SIG-M5 (cell line): Measurements from ENCODE around the gene WFDC2.
"Not testable (repeated sequence)": the region's sequence is repeated elsewhere in the genome, so short reads cannot be mapped to it uniquely, and the experiment has no call there.

ENCODE experiments used
- DNase-seq: peaks from one replicate; lab custom pipeline; 2025; lab: John Stamatoyannopoulos, UW

WFDC2 gene

DNA sequence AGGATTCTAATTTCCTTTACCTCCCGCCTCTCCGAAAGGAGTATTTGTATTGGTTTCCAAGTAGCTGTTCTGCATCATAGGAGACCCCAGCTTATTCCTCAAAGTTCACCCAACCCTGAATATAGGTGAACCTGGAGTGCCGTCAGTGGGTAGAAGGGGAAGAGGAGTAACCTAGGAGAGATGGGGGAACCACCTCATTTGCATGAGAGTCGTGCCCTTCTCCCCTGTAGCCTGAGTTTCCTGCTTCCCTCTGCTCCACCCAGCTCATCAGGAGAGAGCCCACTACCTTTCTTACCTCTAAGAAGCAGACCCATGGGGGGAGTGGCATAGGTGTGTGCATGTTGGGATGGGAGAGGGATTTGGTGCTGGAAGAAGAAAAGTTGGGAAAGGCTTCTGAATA, 17.3 kb upstream of the WFDC2 start:
- DNase-seq = no peak

DNA sequence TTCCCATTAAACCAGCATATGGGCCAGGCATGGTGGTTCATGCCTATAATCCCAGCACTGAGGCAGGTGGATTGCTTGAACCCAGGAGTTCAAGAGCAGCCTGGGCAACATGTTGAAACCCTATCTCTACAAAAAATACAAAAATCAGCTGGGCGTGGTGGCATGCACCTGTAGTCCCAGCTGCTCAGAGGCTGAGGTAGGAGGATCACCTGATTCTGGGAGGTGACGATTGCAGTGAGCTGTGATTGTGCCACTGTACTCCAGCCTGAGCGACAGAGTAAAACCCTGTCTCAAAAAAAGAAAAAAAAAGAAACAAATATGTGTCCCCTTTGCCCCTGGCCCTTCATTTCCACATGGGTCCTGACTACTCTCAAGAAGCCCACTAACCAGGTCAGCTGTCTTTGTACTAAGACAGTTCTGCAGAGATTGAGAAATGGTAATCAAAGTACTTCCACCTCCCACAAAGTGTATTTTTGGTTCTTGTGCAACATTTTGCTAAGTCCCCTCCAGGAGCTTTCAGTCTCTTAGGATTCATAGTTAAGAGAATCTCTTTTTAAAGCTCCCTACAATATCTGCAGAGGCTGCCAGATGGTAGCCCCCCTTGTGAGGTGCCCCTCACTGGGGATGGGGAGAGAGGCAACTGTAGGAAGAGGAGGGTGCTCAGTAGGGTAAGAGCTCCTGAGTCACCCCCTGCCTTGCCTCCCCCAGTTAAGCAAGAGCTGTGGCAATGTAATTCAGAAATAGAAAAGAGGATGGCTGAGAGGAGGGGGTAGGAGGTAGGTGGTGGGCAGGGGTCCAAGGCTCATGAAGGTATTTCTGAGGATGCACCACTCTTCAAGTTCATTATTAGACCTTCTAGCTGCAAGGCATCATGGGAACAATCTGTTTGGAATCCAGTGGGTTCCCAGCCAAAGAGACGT, 16.5 kb upstream of the WFDC2 start:
- peak; percentile 6 for DNase-seq

DNA sequence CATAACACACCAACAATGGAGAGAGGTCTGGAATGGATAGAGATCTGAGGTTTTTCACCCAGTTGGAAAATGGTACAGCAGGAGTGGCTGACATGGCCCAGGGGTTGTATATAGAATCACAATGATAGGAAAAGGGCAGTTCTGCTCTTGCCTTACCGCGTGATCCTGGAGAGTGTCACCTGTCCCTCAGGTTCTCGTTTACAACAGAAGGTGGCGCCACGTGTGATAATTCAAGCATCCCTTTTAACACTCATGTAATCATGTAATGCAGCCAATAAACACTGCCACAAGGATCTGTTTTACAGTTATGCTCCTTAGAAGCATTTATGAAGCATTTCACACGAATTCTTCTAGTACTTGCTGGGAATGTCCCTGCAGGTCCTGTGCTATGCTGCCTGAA, 12.9 kb upstream of the WFDC2 start:
- no peak for DNase-seq

DNA sequence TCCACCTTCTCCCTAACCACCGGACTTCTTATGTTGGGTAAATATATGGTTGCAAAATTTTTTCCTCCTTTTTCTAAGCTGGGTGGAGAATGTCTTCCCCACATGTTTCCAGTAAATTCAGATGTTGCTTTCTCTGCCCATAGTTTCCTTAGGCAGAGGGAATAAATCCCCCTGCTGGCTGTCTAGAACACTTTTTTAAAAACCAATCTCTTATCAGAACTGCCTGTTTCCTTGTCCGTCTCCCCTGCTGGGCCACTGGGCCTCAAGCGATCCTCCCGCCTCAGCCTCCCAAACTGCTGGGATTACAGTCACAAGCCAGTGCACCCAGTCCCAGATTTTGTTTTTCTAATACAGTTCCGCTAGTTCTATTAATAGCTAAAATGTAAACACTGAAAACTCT, 9.9 kb upstream of the WFDC2 start:
- no peak for DNase-seq

DNA sequence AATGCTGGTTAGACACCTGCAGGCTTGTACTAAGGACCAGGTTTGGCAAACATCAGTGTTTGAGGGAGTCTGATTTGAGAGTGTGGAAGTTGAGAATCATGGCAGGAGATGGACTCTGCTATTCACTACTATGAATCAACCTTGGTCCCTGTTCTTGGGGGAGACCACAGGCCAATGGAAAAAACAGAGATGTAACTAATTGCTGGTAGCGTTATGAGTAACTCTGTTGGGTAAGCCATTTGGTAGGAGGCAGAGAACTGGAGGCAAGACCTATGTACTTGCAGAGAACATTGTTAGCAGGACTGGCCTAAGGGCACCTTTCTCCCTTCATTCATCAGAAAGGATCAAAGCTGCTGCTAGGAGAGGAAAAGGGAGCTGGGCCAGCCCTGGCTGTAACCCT, 8.3 kb upstream of the WFDC2 start:
- DNase-seq = no peak

DNA sequence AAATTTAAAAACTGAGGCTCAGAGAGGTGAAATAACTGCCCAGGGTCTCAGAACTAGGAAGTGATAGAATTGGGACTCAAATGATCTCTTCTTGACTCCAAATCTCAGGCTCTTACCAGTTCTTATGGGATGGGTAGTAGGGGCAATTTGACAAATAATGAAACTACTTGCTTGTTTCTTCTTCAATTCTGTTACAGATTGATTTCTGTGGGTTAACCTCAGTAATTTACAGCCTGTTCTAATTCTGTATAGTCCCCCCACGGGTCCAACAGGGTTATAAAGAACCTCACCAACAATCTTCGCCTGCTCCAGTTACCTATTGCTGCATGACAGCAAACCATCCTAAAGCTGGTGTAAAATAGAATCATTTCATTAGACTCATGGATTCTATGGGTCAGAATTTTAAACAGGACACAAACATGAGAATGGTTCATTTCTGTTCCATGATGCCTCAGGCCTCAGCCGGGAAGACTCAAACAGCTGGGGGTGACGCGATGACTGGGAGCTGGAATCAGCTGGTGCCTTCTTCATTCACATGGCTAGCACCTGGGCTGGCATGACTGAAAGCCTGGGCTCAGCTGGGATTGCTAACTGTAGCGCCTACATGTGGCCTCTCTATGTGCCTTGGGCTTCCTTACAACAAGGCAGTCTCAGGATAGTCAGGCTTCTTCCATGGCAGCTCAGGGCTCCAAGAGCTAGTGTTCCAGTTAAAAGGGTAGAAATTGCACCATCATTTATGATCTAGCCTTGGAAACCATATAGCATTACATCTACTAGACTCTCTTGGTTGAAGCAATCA, 6.6 kb upstream of the WFDC2 start:
- no peak for DNase-seq

DNA sequence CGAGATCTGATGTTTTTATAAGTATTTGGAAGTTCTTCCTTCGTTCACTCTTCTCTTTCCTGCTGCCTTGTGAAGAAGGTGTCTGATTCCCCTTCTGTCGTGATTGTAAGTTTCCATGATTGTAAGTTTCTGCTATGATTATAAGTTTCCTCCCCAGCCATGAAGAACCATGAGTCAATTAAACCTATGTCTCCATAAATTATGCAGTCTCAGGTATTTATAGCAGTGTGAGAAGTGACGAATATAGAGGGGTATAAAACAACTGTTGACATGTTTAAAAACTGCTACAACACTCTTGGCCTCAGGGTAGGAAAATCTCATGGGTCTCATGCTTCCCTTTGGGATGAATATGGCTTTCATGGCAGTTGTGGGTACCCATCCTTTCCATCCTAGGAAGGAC, 5.8 kb upstream of the WFDC2 start:
- DNase-seq = no peak

DNA sequence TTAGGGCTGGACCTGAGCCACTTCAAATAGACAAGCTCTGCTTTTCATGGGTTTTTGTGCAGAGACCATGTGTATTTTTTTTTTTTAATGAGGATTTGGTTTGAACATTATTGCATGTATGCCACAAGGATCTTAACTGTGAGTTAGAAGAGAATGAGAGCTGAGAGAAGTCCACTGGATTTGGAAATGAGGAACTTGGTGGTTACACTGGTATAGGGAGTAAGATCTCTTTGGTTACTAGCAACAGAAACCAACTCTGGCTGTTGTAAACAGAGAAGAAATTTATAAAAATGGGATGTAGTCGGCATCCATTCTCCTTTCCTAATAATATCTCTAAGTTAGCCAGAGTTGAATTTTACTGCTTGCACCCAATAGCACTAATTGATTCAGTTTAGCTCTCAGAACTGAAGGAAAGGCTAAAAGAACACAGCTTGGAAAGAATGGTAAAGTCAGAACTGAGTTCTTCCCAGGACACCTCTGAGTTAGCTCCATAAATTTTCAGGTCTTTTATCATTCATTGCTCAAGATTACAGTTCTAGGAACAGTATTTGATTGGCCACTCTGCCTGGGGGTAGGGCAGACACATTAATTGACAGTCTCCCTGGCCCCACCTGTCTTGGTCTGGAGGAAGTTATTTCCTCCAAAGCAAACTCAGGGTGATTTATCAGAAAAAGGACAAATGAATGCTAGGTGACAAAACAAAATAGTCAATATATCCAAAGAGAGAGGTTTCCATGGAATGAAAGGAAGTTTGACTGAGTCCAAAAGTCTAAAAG, 3.9 kb upstream of the WFDC2 start:
- DNase-seq = no peak

DNA sequence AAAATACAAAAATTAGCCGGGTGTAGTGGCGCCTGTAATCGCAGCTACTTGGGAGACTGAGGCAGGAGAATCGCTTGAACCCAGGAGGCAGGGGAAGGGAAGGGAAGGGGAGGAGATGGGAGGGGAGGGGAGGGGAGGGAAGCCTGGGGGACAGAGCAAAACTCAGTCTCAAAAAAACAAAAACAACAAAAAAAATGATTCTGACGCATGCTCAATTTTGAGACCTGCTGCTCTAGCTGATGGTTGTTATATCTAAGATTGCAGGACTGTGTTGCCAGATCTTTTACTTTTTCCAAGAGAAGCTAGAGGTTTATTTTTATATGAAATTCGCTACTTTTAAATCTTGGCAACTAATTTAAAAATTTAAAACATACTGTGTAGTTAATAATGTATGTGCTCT, 2.4 kb upstream of the WFDC2 start:
- DNase-seq = no peak

DNA sequence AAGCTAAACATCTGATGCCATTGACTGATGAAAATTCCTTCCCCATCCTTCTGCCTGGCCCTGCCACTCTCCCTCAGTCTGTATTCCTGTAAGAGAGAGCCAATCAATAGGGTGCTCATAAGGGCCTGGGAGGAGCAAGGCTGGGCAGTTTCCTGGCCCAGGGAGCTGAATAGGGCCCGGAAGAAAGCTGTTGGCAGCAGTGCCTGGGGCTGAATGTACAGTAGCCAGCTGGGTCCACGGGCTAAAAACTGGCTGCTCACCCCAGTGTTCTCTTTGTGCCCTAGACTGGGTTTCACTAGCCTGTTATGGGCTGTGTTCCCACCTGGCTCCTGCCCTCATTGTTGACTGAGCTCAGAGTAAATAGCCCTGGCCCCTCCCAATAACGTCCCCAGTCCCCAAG, 1.7 kb upstream of the WFDC2 start:
- no peak for DNase-seq

DNA sequence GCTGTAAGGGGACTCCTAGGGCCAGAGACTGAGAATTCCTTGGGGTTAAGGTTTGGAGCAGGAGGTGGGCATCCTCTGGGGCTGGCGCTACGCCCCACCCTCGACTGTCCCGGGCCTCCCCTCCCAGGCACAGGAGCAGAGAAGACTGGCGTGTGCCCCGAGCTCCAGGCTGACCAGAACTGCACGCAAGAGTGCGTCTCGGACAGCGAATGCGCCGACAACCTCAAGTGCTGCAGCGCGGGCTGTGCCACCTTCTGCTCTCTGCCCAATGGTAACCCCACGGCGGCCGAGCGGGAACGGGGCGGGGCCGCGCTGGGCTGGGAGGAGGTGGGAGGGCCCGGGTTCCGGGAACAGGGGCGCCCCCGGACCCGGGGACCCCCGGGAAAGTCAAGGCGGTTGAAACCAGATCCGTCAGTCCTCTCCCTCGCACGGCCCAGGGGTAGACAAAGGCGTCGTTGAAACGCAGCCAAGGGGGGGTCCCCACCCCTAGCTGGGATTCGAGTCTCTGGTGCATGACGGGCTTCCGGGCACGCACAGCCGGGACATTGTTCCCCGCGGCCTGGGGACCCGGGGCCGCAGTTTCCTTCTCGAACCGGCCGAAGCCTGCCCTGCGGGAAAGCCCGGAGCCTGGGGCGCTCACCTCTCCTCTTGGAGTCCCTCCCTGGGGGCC, 844 bp downstream of the WFDC2 start:
- DNase-seq = no peak

DNA sequence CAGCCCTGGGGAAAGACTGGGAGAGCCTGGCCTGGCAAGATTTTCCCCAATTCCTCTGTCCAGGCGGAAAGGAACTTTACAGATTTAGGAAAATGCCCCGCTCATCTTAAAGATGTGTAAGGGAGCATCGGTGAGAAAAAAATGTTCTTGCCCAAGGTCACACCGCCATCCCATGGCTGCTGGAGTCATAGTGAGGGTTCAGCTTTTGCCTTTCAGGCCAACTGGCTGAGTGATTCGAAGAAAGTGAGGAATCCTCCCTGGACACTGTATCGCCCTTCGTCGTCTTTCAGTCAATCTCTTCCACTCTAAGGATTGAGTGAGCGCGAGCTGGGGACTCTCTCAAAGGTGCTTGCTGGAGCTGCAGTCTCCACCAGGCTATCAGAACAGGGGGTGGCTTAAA, 1.4 kb downstream of the WFDC2 start:
- DNase-seq = no peak

DNA sequence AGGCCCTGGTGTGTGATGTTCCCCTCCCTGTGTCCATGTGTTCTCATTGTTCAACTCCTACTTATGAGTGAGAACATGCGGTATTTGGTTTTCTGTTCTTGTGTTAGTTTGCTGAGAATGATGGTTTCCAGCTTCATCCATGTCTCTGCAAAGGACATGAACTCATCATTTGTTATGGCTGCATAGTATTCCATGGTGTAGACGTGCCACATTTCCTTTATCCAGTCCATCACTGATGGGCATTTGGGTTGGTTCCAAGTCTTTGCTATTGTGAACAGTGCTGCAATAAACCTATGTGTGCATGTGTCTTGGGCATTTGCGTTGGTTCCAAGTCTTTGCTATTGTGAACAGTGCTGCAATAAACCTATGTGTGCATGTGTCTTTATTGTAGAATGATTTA, 2.7 kb downstream of the WFDC2 start:
- not testable (repeated sequence) for DNase-seq

DNA sequence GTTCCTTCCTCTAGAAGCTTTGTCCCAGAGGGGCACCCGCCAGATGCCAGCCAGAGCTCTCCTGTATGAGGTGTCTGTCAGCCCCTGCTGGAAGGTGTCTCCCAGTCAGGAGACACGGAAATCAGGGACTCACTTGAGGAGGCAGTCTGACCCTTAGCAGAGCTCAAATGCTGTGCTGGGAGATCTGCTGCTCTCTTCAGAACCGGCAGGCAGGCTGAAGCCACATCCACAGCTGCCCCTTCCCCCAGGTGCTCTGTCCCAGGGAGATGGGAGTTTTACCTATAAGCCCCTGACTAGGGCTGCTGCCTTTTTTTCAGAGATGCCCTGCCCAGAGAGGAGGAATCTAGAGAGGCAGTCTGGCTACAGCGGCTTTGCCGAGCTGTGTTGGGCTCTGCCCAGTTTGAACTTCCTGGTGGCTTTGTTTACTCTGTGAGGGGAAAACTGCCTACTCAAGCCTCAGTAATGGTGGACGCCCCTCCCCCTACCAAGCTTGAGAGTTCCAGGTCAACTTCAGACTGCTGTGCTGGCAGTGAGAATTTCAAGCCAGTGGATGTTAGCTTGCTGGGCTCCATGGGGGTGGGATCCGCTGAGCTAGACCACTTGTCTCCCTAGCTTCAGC, 8.1 kb downstream of the WFDC2 start:
- DNase-seq = not testable (repeated sequence)

DNA sequence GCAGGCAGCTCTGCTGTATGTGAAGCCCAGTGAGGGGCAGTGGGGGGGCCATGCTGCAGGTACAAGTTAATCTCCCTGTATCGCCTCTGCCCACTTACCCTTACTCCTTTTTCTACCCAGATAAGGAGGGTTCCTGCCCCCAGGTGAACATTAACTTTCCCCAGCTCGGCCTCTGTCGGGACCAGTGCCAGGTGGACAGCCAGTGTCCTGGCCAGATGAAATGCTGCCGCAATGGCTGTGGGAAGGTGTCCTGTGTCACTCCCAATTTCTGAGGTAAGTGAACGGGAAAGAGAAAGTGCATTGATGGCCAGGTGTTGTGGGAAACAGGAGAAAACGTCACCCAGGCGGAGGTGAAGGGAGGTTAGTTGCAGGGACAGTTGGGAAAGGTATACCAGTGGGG, 10.3 kb downstream of the WFDC2 start:
- no peak for DNase-seq

DNA sequence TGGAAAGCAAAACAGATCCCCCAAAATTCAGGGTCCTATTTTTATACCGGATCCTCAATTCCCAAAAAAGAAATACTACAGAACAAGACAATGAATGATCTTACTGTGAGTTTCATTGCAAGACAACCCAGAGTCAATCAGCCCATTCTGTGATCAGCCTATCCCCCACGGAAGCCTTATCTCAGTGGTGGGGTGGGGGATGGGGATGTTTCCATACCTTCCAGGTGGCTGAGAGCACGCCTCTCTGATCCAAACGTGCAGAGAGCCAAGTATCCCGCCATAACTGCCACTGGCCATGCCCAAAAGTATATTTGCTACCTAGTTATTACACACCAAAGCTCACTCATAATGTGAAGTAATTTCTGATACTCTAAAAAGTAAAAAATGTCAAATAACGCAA, 15.1 kb downstream of the WFDC2 start:
- no peak for DNase-seq

DNA sequence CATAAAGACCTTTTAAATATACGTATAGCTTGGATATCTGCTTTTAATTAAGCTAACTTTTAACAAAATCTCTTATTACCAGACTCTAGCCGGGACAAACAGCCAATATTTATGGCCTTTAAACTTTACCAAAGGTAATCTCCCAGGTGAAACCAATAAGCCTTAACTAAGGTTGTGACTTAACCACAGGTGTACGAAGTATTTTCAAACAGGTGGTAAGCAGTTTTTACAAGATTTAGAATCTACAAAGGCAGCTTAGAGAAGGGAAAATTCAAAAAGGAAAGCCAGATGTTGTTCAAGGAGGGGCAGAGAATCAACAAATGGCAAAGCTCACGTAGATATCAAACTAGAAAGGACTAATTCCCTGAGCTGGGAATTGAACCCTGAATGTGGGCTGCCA, 15.8 kb downstream of the WFDC2 start:
- no peak for DNase-seq

DNA sequence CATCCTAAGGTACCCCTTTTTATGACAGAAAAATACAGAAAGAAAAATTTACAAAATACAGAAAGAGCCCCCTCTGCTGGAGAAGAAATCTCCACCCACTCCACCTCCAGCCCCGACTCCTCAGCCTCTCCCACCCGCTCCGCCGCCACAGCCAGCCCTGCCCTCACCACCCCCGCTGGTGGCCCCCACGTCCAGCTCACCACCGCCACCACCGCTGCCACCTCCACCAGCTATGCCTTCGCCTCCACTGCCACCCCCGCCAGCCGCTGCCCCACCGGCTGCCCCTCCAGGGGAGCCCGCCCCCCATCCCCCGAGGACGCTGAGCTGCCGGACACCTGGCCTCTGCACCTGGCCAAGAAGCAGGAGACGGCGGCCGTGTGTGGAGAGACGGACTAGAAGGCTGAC, 17.7 kb downstream of the WFDC2 start:
- DNase-seq = no peak

DNA sequence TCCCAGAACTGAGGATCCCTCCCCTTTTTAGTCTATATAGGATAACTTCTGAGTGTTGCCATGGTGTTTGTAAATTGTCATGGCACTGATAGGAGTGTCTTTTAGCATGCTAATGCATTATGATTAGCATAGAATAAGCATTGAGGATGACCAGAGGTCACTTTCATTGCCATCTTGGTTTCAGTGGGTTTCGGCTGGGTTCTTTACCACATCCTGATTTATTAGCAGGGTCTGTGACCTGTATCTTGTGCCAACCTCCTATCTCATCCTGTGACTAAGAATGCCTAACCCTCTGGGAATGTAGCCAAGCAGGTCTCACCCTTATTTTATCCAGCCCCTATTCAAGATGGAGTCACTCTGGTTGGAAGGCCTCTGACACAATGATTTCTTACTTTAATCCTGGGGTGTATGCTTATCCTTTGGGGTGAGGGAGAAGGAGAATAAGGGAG, 19.6 kb downstream of the WFDC2 start:
- DNase-seq = no peak

DNA sequence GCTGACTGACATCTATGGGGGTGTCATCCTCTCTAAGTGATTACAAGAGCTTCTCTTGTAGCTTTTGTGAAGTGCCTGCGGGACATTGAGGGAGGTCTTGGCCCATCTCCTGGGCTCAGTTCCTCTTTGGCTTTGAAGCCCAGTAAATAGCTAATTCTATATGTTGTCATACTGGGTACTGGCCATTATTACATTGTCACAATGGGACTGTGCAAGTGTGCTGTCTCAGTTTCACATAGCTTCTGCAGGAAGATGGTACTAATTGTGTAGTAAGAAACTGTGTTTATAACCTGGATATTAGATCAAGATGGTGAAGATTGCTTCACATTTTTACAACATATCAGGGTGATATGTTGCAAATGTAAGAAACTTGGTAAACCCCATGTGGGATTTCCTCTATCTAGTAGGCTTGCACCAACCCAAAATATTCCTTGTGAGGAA, 26.0 kb downstream of the WFDC2 start:
- DNase-seq = no peak

DNA sequence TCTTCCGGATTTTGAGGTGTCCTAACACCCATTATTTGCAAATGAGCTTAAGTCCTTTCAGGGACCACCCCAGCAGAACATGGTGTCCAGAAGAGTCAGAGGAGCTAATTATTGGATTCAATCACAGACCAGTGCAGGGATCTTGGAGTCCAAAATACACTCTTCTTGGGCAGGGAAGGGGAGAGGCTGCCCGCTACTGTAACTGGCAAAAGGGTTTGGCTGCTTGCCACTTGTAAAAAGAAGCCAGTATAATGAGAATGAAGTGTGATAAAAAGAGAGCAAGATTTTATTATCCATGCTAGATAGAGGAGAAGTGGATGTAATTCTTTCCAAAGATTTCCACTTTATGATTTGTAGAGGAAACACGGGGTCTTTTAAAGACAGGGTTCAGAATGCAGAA, 26.6 kb downstream of the WFDC2 start:
- no peak for DNase-seq
